Mononuclear cell (primary cell): Measurements from ENCODE around the gene SYNPO2. TPM values are rescaled to one million over a fixed set of nuclear protein-coding genes. Genes with fewer than 3 reads are reported as not detected.
"Not testable (repeated sequence)": the region's sequence is repeated elsewhere in the genome, so short reads cannot be mapped to it uniquely, and the experiment has no call there.

Experiments
- H3K27me3 ChIP-seq: 2 replicates; pipeline ENCODE4 v1.6.0; 2011; ENCODE audit warnings: low read length, control low read depth; ENCODE audit not compliant: insufficient read depth
- H3K4me1 ChIP-seq: 2 replicates; pipeline ENCODE4 v1.5.1; 2011; ENCODE audit warnings: mild to moderate bottlenecking, low read length, control low read depth; ENCODE audit not compliant: insufficient read depth
- H3K4me3 ChIP-seq: 2 replicates; pipeline ENCODE4 v1.5.1; 2011; ENCODE audit warnings: mild to moderate bottlenecking, low read length, moderate library complexity
- H3K9me3 ChIP-seq: 2 replicates; pipeline ENCODE4 v1.5.1; 2011; ENCODE audit warnings: low read depth, mild to moderate bottlenecking, control low read depth, low read length
- total RNA-seq: library from RNA; depleted of rRNA; stranded (reverse); fragments of >200 nt; gene quantifications from one replicate; pipeline ENCODE4 v1.2.3, GENCODE V29; 2012

The SYNPO2 gene
- total RNA-seq, 1 donor = 2.9 TPM

GRCh38 chr4:119010221-119010620 is 121.6 kb downstream of the SYNPO2 start:
- not testable (repeated sequence) for H3K4me3 ChIP-seq, H3K27me3 ChIP-seq, H3K9me3 ChIP-seq
- peaks cover 15% of the 10 kb centered on the region for H3K4me1 ChIP-seq

GRCh38 chr4:119010909-119011606 is 122.4 kb downstream of the SYNPO2 start:
- Histone ChIP-seq H3K4me3 (no peak overlapping the region), H3K9me3 (no peaks in the 10 kb centered on the region), H3K4me1 (peaks cover 15% of the 10 kb centered on the region), H3K27me3 (no peaks in the 10 kb centered on the region)

- H3K4me1 ChIP-seq = peaks cover 15% of the 10 kb centered on the region
- no peaks in the 10 kb centered on the region for H3K9me3 ChIP-seq
- H3K27me3 ChIP-seq = no peaks in the 10 kb centered on the region
These were observed 122.9 kb downstream of the SYNPO2 start for GRCh38 chr4:119011607-119011988.

GRCh38 chr4:119014658-119015057 is 126.0 kb downstream of the SYNPO2 start:
- Histone ChIP-seq H3K27me3 (peaks cover 6% of the 10 kb centered on the region), H3K4me1 (peaks cover 12% of the 10 kb centered on the region), H3K4me3 (no peak overlapping the region), H3K9me3 (no peaks in the 10 kb centered on the region)

More at GRCh38 chr4:119011607-119011988, 122.9 kb downstream of the SYNPO2 start:
- no peak overlapping the region for H3K4me3 ChIP-seq

GRCh38 chr4:119016636-119017035 is 128.0 kb downstream of the SYNPO2 start:
- Histone ChIP-seq H3K27me3 (peaks cover 6% of the 10 kb centered on the region), H3K4me3 (no peak overlapping the region), H3K9me3 (no peaks in the 10 kb centered on the region), H3K4me1 (no peaks in the 10 kb centered on the region)

GRCh38 chr4:119017636-119018035 is 129.0 kb downstream of the SYNPO2 start:
- Histone ChIP-seq H3K27me3 (peaks cover 6% of the 10 kb centered on the region), H3K9me3 (no peaks in the 10 kb centered on the region), H3K4me3 (no peak overlapping the region), H3K4me1 (no peaks in the 10 kb centered on the region)

- Histone ChIP-seq H3K9me3 (no peaks in the 10 kb centered on the region), H3K4me1 (no peaks in the 10 kb centered on the region), H3K4me3 (no peak overlapping the region), H3K27me3 (peaks cover 6% of the 10 kb centered on the region)
These were observed 131.5 kb downstream of the SYNPO2 start for GRCh38 chr4:119020158-119020557.

GRCh38 chr4:119022520-119022919 is 133.9 kb downstream of the SYNPO2 start:
- not testable (repeated sequence) for H3K4me1 ChIP-seq, H3K27me3 ChIP-seq, H3K4me3 ChIP-seq, H3K9me3 ChIP-seq

GRCh38 chr4:119024102-119024501 is 135.4 kb downstream of the SYNPO2 start:
- Histone ChIP-seq H3K4me3 (no peak overlapping the region), H3K27me3 (no peaks in the 10 kb centered on the region), H3K9me3 (no peaks in the 10 kb centered on the region), H3K4me1 (peaks cover 10% of the 10 kb centered on the region)

- H3K4me1 ChIP-seq = peaks cover 10% of the 10 kb centered on the region
- no peaks in the 10 kb centered on the region for H3K9me3 ChIP-seq
- H3K27me3 ChIP-seq = no peaks in the 10 kb centered on the region
- no peak overlapping the region for H3K4me3 ChIP-seq
These were observed 136.8 kb downstream of the SYNPO2 start for GRCh38 chr4:119025420-119025819.

GRCh38 chr4:119025916-119026661 is 137.4 kb downstream of the SYNPO2 start:
- no peaks in the 10 kb centered on the region for H3K27me3 ChIP-seq
- peaks cover 10% of the 10 kb centered on the region for H3K4me1 ChIP-seq
- no peak overlapping the region for H3K4me3 ChIP-seq
- no peaks in the 10 kb centered on the region for H3K9me3 ChIP-seq

- Histone ChIP-seq H3K9me3 (no peaks in the 10 kb centered on the region), H3K4me3 (no peak overlapping the region), H3K4me1 (peaks cover 10% of the 10 kb centered on the region), H3K27me3 (no peaks in the 10 kb centered on the region)
These were observed 138.2 kb downstream of the SYNPO2 start for GRCh38 chr4:119026662-119027444.

- Histone ChIP-seq H3K4me3 (no peak overlapping the region), H3K27me3 (no peaks in the 10 kb centered on the region), H3K9me3 (no peaks in the 10 kb centered on the region), H3K4me1 (peaks cover 10% of the 10 kb centered on the region)
These were observed 139.2 kb downstream of the SYNPO2 start for GRCh38 chr4:119027811-119028210.

- Histone ChIP-seq H3K9me3 (no peaks in the 10 kb centered on the region), H3K4me1 (peaks cover 10% of the 10 kb centered on the region), H3K27me3 (no peaks in the 10 kb centered on the region), H3K4me3 (no peak overlapping the region)
These were observed 139.6 kb downstream of the SYNPO2 start for GRCh38 chr4:119028296-119028695.

GRCh38 chr4:119029847-119030535 is 141.3 kb downstream of the SYNPO2 start:
- Histone ChIP-seq H3K27me3 (no peaks in the 10 kb centered on the region), H3K4me1 (peaks cover 10% of the 10 kb centered on the region), H3K9me3 (no peaks in the 10 kb centered on the region), H3K4me3 (no peak overlapping the region)
